Measurements from ENCODE around the gene GLIPR2.

- TF ChIP-seq CTCF (optimal IDR thresholded peaks at IDR 0.05 in 1 of 3, IDR thresholded peaks at IDR 0.05 in 1 of 3, conservative IDR thresholded peaks at IDR 0.05 in 1 of 3; ENCODE audit: extremely low read depth in 1 of 3, insufficient read depth in 2 of 3, low read length in 3 of 3), result no peak
- no peak for TF ChIP-seq EZH2 (IDR thresholded peaks at IDR 0.05; ENCODE audit: low read length)
These were observed 10.4 kb upstream of the GLIPR2 start for GRCh38 chr9:36126016-36126730.

All from keratinocyte (primary cell).